Aorta (tissue), 5 donors: ENCODE results near the gene CCDC85C. TPM values are rescaled to one million over a fixed set of nuclear protein-coding genes. Genes with fewer than 3 reads are reported as not detected.
A peak's percentile ranks its signal among the peaks of the same experiment; 100 is the strongest.

Source experiments
- ATAC-seq: fragments of 200-7000 bp; cut with Tn5 transposase; one replicate; pipeline ENCODE4 v1.9.1; 2022; ENCODE audit warnings: moderate library complexity; ENCODE audit not compliant: low FRiP score
- DNase-seq, 2 donors: peaks; one replicate each; pipeline ENCODE4 v3.0.0-alpha.2; 2020
- H3K27ac ChIP-seq, 2 donors: one replicate each; pipeline ENCODE4 v1.5.1; 2013; ENCODE audit warnings: low read length in 2 of 2, mild to moderate bottlenecking in 2 of 2, moderate library complexity in 2 of 2, control low read depth in 1 of 2, inconsistent platforms in 1 of 2, low read depth in 1 of 2
- H3K27me3 ChIP-seq, 2 donors: one replicate each; pipeline ENCODE4 v1.6.1; 2013; ENCODE audit warnings: control low read depth in 1 of 2, low read length in 1 of 2, mild to moderate bottlenecking in 1 of 2, moderate library complexity in 1 of 2; ENCODE audit not compliant: insufficient read depth in 2 of 2, control insufficient read depth in 1 of 2
- H3K36me3 ChIP-seq, 2 donors: one replicate each; pipeline ENCODE4 v1.6.1; 2013; ENCODE audit warnings: control low read depth in 1 of 2, low read length in 1 of 2, mild to moderate bottlenecking in 1 of 2; ENCODE audit not compliant: insufficient read depth in 2 of 2, control insufficient read depth in 1 of 2
- H3K4me1 ChIP-seq, 2 donors: one replicate each; pipeline ENCODE4 v1.6.1; 2013; ENCODE audit warnings: low read length in 2 of 2, control low read depth in 1 of 2, mild to moderate bottlenecking in 1 of 2, moderate library complexity in 1 of 2; ENCODE audit not compliant: insufficient read depth in 2 of 2, control insufficient read depth in 1 of 2
- H3K4me3 ChIP-seq, 2 donors: one replicate each; pipeline ENCODE4 v1.5.1; 2013; ENCODE audit warnings: low read length in 2 of 2, control low read depth in 1 of 2, mild to moderate bottlenecking in 1 of 2
- H3K9me3 ChIP-seq: one replicate; pipeline ENCODE4 v1.6.1; 2013; ENCODE audit warnings: mild to moderate bottlenecking, low read length; ENCODE audit not compliant: control insufficient read depth
- WGBS, 2 donors: extraction: QIAGEN DNeasy Blood & Tissue Kit; methylation state at CpG; one replicate each; pipeline ENCODE4 v1.1.7; 2013; 5-methylcytosine and 5-hydroxymethylcytosine counted together
- intact Hi-C, 2 donors: fragments of 100-400 bp; cut with DNase I; formaldehyde crosslinking; loops; one replicate each; pipeline versions ENCODE4 v1.14.2 to v1.15.0; 2022
- polyA plus RNA-seq, 2 donors: library from polyadenylated mRNA; stranded (reverse); fragments of 200-250 nt; gene quantifications; one replicate each; pipeline ENCODE4 v1.2.3, GENCODE V29; 2013
- total RNA-seq, 2 donors: library from RNA; stranded (reverse); fragmentation: NEBNext Ultra II Directional; extraction: Animal tissue kit (Norgen Biotek cat#: 25700); gene quantifications; one replicate each; pipeline ENCODE4 v1.2.1, GENCODE V29; 2021
- donor health status: healthy with polysubstance abuse.
- donor health status: Bipolar disorder and iron deficiency.
- donor health status: DM: no; HTN: no; CAD: no.
- donor health status: DM: no; HTN: no; CAD: no.
- donor health status: DM: yes; HTN: yes; CAD: no.

The CCDC85C gene
- total and polyA plus RNA-seq, 4 donors, result 1.2 to 8.1 (median 7.0) TPM

DNA sequence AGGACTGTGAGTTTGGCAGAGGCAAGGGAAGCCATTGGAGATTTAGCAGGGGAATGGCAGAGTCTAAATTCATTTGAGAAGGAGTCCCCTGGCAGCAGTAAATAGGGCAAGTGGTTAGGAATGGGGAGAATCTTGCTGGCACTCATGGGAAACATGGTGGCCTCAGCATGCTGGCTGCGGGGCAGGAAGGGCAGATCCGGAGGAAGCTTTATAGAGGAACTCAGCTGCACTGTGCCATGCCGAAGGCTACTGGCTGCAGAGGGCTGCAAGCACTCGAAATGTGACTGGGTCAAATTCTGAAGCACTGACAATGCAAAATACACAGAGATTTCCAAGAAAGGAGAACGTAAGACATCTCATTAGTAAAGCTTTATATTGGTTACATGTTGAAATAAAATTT, 98.9 kb downstream of the CCDC85C start:
- Histone ChIP-seq H3K36me3 (peaks cover 3 to 30% of the 10 kb centered on the region in 2 donors), H3K9me3 (no peaks in the 10 kb centered on the region), H3K4me1 (no peaks in the 10 kb centered on the region), H3K27ac (no peak overlapping the region), H3K27me3 (no peaks in the 10 kb centered on the region), H3K4me3 (no peak overlapping the region)
- WGBS, 2 donors, result 91 to 92% methylated on average over 5 of the region's 5 CpGs
- ATAC-seq, result no peak
- intact Hi-C loops, result no loop called here
- DNase-seq, result no peak

DNA sequence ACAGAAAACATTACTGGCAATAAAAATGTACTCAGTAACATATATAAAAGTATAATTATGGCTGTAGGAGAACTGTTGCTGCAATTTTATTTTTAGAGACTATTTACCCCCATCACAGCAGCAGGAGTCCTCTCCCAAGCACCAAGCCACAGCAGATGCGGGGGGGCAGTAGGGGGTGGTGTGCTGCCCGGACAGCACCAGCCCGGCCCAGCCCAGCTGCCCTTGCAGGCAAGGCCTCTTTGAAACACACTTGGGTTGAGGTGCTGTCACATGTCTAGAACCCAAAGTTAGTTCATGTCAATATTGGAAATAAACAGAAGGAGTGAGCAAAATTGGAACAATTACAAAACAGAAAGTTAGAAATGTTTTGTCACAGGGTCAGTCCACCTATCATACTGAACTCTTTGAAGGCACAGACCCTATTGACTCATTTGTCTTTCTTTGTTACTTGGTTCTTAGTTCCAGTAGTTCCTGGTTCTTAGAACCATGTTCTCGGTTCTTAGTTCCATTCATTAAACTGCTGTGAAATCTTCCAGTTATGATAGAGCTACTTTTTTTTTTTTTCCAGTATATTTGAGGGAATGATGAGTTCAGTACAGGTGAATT, 100.1 kb downstream of the CCDC85C start:
- Histone ChIP-seq H3K27ac (no peak overlapping the region), H3K4me1 (no peaks in the 10 kb centered on the region), H3K9me3 (no peaks in the 10 kb centered on the region), H3K36me3 (peaks cover 3 to 27% of the 10 kb centered on the region in 2 donors), H3K27me3 (no peaks in the 10 kb centered on the region), H3K4me3 (no peak overlapping the region)
- ATAC-seq, result no peak
- 87 to 89% methylated on average over 4 of the region's 4 CpGs for WGBS, 2 donors
- DNase-seq, result no peak
- intact Hi-C loops, result no loop called here

DNA sequence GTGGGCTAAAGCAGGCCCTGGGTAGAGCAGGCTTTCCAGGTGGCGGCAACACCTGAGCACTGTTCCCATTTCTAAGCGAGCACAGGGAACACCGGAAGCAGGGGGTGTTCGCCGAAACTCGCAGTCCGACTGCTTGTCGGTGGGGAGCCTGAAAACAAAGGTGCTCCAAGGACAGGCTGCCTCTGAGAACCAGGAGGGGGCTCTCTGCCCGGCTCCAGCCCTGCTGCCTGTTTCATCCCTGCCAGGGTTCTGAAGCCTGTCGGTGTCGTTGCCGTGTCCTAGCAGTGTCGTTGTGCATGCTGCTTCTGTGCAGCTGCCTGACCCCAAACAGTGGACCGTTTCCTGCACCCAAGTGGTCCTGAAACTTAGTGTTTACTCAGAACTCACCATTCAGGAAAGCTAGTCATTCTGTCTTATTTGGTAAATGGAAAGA, 101.0 kb downstream of the CCDC85C start:
- WGBS, 2 donors, result 64 to 69% methylated on average over 14 of the region's 14 CpGs
- intact Hi-C loops, result no loop called here
- H3K27me3 ChIP-seq, result no peaks in the 10 kb centered on the region
- H3K36me3 ChIP-seq, result peaks cover 4 to 27% of the 10 kb centered on the region in 2 donors
- DNase-seq, result no peak
- no peaks in the 10 kb centered on the region for H3K4me1 ChIP-seq
- ATAC-seq, result no peak
- H3K27ac ChIP-seq, result no peak overlapping the region
- no peaks in the 10 kb centered on the region for H3K9me3 ChIP-seq
- no peak overlapping the region for H3K4me3 ChIP-seq

DNA sequence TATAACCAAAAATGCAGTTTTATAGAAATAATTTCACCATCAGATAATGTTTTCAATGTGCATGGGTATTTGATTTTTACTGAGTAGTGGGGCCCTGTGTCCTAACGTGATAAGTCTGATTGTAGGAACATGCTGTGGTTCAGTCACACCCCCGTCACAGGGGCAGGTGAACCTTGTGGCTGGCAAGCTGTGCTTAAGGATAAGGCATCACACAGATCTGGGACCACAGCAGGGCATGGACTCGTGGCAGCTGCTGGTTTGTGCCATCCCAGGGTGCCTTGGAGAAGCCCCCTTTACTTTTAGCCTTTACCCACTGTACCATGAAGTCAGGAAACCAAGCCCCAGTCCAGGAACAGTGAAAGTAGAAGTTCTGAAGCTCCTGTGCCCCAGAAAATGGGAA, 106.1 kb downstream of the CCDC85C start:
- no peaks in the 10 kb centered on the region for H3K9me3 ChIP-seq
- peaks cover 17 to 23% of the 10 kb centered on the region in 2 donors for H3K36me3 ChIP-seq
- no peaks in the 10 kb centered on the region for H3K27me3 ChIP-seq
- intact Hi-C loops, result no loop called here
- H3K4me1 ChIP-seq, result no peaks in the 10 kb centered on the region
- no peak overlapping the region for H3K27ac ChIP-seq
- DNase-seq (no peak), ATAC-seq (no peak)
- 89 to 93% methylated on average over 3 of the region's 3 CpGs for WGBS, 2 donors
- no peak overlapping the region for H3K4me3 ChIP-seq

DNA sequence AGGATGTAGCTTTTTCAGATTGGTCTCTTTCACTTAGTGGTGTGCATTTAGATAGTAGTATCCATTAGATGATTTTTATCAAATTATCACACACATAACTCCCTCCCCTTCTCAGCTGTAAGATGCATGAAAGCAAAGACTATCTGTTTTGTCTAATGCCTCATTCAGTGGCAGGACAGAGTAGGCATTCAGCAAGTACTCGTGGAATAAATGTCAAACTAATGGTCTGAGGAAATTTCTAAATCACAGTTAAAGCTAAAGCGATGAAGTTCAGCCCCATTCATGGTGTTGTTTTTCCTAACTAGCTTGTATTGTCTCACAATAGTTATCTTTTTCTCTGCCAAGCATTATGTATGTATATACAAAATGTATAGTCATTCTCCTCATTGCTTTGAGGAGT, 106.7 kb downstream of the CCDC85C start:
- no peaks in the 10 kb centered on the region for H3K4me1 ChIP-seq
- WGBS, 2 donors, result 93 to 97% methylated on average over 2 of the region's 2 CpGs
- peaks cover 17 to 19% of the 10 kb centered on the region in 2 donors for H3K36me3 ChIP-seq
- no peaks in the 10 kb centered on the region for H3K27me3 ChIP-seq
- H3K4me3 ChIP-seq, result no peak overlapping the region
- DNase-seq, result no peak
- no peaks in the 10 kb centered on the region for H3K9me3 ChIP-seq
- ATAC-seq, result no peak
- H3K27ac ChIP-seq, result no peak overlapping the region
- intact Hi-C loops, result no loop called here

DNA sequence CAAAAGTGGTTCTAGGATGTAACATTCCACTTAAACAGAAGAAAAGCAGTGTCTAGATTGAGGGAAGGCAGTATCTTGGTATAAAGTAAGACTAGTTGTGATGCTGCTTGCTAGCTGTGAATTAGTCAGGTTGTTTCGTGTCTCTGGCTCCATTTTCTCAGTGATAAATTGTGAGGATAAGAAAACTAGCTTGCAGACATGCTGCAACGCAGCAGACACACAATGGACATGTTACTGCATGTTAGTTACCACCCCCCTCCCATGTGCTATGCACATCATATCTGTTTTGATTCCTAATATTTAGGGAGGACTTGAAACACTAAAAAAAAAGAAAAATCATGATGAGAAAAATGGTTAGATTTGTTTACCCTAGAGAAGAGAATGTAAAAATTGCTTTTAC, 119.9 kb downstream of the CCDC85C start:
- ATAC-seq, result no peak
- no peaks in the 10 kb centered on the region for H3K27me3 ChIP-seq
- H3K36me3 ChIP-seq, result no peaks in the 10 kb centered on the region
- no peak overlapping the region for H3K27ac ChIP-seq
- intact Hi-C loops, result loop anchor here in 1 of 2 donors (10.0 kb wide), 1 partner anchor 121 kb away; the partner anchor contains the start of gene CCDC85C
- H3K9me3 ChIP-seq, result no peaks in the 10 kb centered on the region
- no peak for DNase-seq
- no peak overlapping the region for H3K4me3 ChIP-seq
- WGBS, 2 donors, result 57 to 58% methylated on average over 2 of the region's 2 CpGs
- H3K4me1 ChIP-seq, result no peaks in the 10 kb centered on the region

DNA sequence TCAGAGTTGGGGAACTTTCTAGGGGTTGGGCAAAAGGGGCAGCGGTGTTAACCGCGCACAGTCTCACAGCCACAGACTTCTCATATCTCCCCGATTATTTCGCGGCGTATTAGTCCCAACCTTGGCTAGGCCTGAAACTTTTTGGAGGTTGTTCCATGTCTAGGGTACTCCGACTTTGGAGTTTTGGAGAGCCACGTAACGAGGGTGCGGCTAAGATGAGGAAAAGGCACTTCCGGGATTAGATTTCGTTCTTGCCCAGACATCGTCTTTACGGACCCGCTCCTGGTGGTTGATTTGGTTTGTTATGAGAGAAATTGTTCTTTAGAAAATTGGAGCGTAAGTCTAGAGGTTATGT, 122.3 kb downstream of the CCDC85C start:
- Histone ChIP-seq H3K27ac (peak overlapping the region; percentile 64 to 88), H3K4me3 (peak overlapping the region; percentile 89 to 92), H3K9me3 (no peaks in the 10 kb centered on the region), H3K36me3 (no peaks in the 10 kb centered on the region), H3K27me3 (no peaks in the 10 kb centered on the region), H3K4me1 (no peaks in the 10 kb centered on the region)
- no peak for ATAC-seq
- intact Hi-C loops, result loop anchor here in 1 of 2 donors (2.0 to 10.0 kb wide), 2 partner anchors 51 to 123 kb away; partner anchors contain the start of gene CCDC85C
- WGBS, 2 donors, result 0% methylated on average over 17 of the region's 17 CpGs
- no peak for DNase-seq

DNA sequence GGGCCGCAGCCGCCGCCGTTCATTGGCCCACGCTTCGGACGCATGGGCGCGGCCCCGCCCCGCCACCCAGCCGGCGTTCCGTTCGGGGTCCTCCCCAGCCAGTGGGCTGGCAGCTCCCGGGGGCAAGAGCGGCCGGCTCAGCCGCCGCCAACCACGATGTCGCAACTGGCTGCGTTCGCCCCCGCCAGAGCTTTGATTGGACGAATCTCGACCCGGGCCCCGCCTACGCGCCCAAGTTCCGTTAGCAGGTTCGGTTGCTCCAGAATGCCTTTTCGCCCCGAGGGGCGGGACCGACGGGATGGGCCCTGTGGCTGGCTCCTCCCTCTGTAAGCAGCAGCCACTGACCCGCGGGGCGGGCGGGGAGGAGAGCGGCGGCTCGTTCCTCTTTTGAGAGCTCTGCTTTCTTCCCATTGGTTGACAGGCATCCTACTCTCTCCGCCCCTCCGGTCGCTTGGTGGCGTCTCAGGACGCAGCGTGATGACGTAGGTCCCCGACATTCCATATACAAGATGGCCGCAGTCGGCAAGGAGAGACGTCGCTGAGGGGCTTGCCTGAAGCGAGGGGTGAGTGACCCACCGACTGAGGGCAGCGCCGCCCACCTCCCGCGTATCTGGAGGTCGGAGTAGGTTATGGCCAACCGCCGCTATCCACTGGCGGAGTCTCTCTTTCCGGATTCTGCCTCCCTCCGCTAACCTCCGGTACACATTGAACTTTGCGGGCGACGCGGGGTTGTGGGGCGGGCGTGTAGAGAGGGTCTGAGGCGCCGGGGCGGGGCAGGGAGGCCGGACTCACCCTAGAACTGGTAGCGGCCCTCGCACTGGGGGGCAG, 122.9 kb downstream of the CCDC85C start, which contains the start of gene CCNK:
Gene CCNK, plus strand, starts transcription at position 493 of the 828 bp plus-strand sequence. CDS start 11,269 bp downstream, outside the sequence.
- ATAC-seq (peak; percentile 99), DNase-seq (peak; percentile 100)
- Histone ChIP-seq H3K27ac (peak within 1 kb of the TSS; percentile 88 to 91), H3K36me3 (no peaks in the 10 kb centered on the region), H3K4me3 (peak within 1 kb of the TSS; percentile 89 to 92), H3K27me3 (no peaks in the 10 kb centered on the region), H3K9me3 (no peaks in the 10 kb centered on the region), H3K4me1 (no peaks in the 10 kb centered on the region)
- intact Hi-C loops, result loop anchor here in 1 of 2 donors (2.0 to 10.0 kb wide), 2 partner anchors 50 to 124 kb away; partner anchors contain the start of gene CCDC85C
- 0% methylated on average over 63 to 82 of the region's 82 CpGs for WGBS, 2 donors
